ENCODE data around the gene APCDD1L.
"Not testable (repeated sequence)": the region's sequence is repeated elsewhere in the genome, so short reads cannot be mapped to it uniquely, and the experiment has no call there.

- not testable (repeated sequence) for TF ChIP-seq CTCF (IDR thresholded peaks at IDR 0.05); ZFX (IDR thresholded peaks at IDR 0.05; ENCODE audit: borderline replicate concordance)
These were observed 87.6 kb downstream of the APCDD1L start for GRCh38 chr20:58427571-58427970.

All from 22Rv1 (cell line).